ENCODE results near the gene RGS7.

The RGS7 gene

DNA sequence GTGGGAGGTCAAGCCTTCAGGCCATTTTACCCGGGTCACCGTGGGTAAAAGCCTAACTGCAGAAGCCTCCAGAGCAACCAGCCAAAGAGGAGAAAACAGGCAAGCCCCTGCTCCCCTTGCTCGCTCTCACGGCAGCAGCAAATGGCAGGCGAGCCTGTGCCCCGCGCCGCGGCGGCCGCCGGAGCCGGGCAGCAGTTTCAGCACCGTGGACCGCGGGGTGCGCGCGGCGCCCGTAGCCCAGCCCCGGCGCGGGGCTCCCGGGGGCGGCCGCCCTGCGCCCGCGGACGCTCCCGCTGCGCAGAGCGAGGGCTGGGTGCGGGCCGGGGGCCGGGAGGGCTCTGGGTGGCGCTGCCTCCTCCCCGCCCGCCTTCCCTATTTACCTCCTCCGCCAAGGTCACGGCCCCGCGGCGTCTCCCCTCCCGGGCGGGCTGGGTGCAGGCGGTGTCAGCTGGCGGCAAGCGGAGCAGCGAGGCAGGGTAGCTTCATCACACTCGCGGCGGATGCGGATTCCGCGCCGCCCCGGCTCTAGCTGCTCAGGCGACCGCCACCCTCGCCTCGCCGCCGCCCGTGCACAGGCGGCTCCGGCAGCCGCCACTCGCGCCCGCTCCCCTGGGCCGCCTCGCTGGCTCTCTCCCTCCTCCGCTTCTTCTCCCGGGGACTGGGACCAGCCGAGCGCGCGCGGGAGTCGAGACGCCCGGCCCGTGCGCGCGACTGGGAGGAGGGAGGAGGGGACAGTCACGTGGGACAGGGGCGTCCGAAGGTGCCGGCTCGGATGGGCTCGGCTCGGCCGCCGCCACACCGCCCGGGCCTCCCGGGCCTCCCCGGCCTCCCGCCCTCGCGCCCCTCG is at the start of gene RGS7:
Gene RGS7 (minus strand): TSS at position 687 of the 847 bp plus-strand sequence.
- DNase-seq, result peak; percentile 54

- no peak for DNase-seq
These were observed 49.4 kb upstream of the RGS7 start for GRCh38 chr1:241406421-241406820.

DNA sequence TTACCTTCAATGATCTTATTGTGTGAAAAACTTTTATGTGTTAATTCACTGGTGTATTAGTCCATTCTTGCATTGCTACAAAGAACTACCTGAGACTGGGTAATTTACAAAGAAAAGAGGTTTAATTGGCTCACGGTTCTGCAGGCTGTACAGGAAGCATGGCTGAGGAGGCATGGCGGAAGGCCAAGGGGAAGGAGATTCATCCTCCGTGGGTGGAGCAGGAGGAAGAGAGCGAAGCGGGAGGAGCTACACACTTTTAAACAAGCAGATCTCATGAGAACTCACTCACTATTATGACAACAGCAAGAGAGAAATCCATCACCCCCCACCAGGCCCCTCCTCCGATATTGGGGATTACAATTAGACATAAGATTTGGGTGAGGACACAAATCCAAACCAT is 44.2 kb upstream of the RGS7 start:
- no peak for DNase-seq

DNA sequence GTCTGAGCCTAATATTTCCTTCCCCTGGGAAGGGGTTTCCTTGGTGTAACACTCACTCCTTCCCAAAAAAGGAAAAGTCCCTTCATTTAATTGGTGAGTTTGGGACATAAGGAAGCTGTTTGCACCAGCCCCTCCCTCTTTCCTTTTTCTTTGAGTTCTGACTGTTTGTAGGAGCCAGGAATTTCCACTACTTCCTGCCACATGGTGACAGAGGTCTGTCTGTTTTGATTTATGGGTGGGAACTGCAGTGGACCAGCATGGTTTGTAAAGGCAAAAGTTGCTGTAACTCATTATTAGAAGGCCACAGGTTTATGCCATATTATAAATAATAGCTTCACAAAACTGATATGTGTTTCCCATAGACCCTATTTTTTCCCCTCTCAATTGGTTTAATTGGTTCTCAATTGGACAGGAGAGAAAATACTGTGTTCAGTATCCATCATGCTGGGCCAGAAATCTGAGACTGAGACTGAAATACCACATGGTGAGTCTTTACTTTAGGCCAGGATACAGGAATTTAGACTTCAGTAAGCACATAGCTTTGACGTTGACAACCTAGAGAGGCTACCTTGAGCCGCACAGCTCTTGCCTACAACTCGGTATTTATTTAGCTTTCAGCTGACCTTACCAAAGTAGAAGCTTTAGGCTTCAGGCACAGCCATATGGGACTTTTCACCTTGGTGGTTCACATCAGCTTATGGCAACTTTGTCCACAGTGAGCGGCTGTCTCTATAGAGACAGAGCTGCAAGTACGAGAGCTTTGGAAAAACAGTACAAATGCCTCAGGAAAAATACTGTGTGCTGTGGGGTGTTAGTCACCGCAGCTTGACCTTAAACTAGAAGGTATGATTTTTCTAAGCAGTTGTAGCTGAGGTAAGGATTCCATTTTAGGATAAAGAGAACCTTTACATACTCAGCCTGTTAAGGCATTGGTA is 40.0 kb upstream of the RGS7 start:
- DNase-seq, result no peak

- no peak for DNase-seq
These were observed 35.1 kb upstream of the RGS7 start for GRCh38 chr1:241391926-241392710.

DNA sequence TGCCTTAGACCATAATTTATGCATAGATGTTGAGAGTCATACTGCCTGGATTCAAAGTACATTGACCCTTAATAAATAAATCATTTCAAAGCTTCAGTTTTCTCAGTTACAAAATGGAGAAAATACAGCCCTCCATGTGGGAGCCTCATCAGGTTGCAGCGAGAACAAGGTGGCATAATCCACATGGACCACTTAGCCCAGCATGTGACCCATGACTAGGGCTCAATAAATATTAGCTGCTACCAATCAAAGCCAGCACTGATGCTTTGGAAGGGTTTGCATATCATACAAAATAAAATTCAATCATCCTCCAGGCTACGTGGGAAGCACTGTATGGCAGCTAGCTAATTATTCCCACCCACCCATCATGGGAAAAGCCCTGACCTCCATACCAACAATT is 33.5 kb upstream of the RGS7 start:
- no peak for DNase-seq

GRCh38 chr1:241389400-241389799 is 32.4 kb upstream of the RGS7 start:
- no peak for DNase-seq

DNA sequence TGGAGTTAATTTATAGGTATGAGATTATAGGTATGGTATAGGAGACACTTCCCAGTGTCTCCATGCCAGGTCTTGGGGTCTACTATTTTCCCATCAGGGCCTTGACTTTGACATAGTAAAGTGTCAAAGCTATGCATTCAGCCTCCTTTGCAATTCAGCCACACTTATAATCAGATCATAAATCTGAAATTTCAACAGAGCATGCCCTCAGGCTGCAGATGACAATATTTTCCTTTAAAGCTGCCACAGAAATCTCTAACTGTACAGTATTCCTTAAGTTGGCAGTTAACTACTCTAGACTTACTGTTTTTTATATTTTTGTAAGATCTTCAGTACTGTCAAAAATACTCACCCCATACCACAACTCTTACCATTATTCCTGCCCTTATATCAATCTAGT is 30.2 kb upstream of the RGS7 start:
- no peak for DNase-seq

DNA sequence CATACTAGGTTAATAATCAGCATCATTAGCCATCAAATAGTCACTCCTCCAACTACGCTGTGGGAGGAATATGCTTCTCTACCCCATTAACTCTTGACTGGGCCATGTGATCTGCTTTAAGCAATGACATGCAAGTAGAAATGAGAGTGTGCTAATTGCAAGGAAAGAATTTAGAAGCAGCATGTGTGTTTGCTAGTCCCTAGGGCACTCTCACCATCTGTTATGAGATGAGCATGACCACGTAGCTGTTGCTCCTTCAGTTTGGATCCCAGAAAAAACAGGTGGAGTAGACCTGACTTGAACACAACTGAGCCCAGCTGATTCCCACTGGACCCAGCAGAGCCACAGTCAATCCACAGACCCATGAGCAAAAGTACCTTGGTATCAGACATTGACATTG is 19.7 kb upstream of the RGS7 start:
- no peak for DNase-seq

DNA sequence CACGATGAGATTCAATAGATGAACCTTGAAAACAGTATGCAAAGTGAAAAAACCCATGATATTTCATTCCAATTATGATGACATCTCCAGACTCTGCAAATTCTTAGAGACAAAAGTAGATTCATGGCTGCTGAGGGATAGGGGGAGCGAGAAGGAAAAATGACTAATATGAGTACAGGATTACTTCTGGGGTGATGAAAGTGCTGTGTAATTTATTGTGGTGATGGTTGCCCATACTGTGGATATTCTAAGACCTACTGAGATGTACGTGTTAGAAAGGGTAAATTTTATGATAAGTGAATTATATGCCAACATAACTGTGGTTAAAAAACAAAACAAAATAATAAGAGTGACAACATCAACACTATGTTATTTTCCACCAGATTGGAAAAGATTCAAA is 18.9 kb upstream of the RGS7 start:
- DNase-seq, result no peak

DNA sequence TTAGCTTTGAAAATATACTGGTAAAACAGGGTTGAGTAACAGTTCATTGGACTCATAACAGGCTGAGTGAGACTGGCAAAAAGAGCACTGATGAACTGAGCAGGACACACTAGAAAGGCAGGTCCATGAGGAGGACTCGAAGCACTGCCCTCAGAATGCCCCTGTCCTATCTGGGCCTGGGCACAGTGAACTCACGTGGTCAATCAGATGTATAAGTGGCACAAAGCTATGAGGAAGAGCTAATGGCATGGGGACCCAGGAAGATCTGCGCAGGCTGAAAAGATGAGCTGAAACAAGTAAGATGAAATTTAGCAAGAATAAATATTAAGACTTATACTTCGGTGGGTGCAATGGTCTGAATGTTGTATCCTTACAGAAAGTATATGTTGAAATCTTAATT is 9.2 kb upstream of the RGS7 start:
- no peak for DNase-seq

GRCh38 chr1:241362350-241362749 is 5.3 kb upstream of the RGS7 start:
- no peak for DNase-seq

- DNase-seq, result no peak
These were observed 648 bp upstream of the RGS7 start for GRCh38 chr1:241357366-241358340.

DNA sequence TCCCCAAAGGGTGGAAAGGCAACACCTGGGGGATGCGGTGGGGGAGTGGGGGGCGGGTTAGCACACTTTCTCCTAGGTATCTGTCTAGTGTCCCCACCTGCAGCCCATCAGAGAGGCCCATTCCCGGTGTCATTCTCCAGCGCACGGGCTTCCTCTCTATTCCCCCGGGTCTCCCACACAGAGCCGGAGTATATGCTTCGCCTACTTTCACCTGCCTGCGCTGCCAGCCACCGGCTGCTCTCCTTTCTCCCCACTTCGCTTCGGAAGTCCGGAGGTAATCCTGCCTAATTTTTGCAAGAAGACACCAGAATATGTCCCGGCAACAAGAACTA is 852 bp downstream of the RGS7 start:
- no peak for DNase-seq

GRCh38 chr1:241355311-241356010 is 1.5 kb downstream of the RGS7 start:
- DNase-seq, result no peak

DNA sequence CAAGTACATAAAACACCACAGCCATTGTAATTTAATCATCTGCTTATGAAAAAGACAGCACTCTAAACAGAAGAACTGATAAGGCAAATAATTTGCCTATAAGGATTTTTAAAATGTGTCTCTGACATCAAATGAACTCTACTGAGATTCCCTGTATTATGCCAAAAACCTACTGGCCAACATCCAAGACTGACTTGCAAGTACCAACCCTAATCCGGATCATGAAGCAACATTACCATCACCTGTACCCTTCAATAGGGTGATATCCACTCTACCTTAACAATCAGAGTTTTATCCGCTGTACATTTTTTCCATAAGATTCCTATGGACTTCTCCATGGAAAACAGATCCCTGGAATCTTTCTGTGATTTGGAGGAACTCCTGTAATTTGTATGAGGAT is 4.6 kb downstream of the RGS7 start:
- DNase-seq, result no peak

DNA sequence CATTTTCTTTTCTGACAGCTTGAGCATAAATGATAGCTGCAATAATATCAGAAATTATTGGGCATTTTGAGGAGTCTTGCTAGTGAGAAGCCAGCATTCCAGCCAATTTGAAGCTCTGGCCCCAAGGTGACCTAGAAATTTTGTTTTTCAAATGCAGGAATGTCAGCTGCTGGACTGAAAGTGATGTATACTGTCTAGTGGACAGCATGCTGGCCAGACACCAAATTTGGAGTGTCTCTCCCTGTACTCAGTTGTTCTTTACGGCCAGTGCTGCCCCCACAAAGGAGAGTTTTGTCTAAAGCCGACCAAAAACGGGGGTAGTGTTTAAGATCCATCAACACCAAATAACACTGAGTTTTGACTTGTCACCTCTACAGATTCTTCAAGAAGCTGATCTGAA is 5.2 kb downstream of the RGS7 start:
- DNase-seq, result no peak

GRCh38 chr1:241343956-241344355 is 13.0 kb downstream of the RGS7 start:
- DNase-seq, result no peak

DNA sequence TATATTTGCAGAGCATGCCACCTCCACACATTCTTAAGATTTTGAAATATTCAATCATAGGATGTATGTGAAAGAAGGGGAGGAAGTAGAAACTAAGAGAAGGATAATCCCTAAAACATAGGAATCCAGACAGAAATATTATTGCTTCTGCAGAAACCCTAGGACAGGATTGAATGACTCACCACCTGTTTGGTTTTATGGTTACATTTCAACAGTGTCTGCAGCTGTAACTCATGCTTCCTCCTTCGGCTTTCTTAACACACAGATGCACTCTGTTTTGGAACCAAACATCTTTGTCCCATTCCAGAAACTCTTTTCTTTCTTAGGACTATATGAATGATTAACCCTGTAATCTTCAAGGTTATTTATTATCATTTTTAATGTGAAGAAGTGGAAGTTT is 20.7 kb downstream of the RGS7 start:
- DNase-seq, result no peak

DNA sequence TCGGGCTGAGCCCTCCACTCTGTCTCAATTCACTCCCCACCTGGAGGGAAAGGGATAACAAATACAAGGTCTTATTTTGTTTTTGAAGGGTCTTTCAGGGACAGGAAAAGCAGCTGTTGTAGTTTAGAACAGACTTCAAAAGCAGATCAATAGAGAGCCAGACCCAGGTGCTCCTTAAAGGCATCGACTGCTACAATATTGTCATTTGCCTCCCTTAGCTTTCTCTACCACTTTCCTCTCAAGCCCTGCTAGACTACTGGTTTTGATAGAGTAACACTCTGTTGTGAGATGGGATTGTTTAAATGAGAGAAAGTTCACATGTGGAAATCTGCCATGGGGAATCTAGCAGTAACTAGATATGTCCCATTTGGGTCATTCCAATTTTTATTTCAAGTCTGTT is 24.0 kb downstream of the RGS7 start:
- no peak for DNase-seq

DNA sequence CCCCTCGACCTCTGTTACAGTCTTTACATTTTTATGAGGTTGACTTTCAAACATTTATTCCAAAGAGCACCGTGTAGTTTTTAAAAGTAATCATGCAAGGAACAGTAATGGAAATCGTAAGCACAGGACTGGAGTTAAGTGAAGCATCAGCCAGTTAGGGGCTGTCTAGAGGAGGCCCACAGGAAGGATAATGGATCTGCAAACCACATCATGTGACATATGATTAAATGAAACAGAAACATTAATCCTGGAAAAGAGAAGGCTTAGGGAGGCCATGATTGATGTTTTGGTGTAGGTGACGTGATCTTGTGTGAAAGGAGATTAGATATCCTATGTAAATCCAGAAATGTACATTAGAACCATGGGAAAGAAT is 25.0 kb downstream of the RGS7 start:
- DNase-seq, result no peak

Measured in NCI-H1048 (cell line).